ENCODE data around the gene GALNT2. TPM values are rescaled to one million over a fixed set of nuclear protein-coding genes. Genes with fewer than 3 reads are reported as not detected.

Gene GALNT2
- total and polyA plus RNA-seq, 2 of the 13 experiments (the other 11 are each of a cell fraction or from before 2014, with no cell fraction given) = 39.3 to 39.6 TPM

DNA sequence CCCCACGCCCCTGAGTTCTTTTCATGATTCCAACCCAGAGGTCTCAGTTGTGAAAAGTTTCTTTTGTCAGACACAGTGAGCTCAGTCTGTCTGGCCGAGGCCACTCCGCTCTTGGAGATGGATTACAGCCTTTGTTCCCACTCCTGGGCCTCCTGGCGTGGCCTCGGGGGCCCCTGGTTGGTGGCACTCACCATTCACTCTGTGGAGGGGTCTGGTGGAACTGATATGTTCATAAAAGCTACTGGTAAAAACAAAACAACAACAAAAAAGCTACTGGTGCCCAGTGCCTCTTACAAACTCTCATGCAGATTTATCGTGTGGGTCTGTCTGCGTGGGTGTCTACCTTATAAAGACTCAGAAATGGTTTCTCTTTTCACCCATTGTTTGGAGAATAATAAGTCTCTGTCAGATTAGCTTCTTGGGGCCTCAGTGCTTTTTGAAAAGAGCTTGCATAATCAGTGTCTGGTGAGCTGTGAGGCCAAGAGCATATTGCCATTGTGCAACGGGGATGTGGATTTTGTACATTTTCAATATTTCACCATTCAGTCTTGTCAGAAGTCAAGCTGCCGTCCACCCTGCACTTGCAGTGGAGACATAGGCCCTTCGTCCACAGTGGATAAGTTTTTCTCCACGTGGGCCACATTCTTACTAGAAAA lies 86.7 kb downstream of the GALNT2 start:
- peaks cover 65% of the 10 kb centered on the region for H3K4me1 ChIP-seq (ENCODE audit: insufficient read depth, low read length)
- no peak overlapping the region for H2AFZ ChIP-seq (ENCODE audit: low read length)
- peaks cover 24% of the 10 kb centered on the region for H3K79me2 ChIP-seq (ENCODE audit: insufficient read depth, low read length)
- intact Hi-C loops (cut with micrococcal nuclease; ENCODE audit: unreplicated experiment) (no loop called here), in situ Hi-C loops (cut with HindIII; ENCODE audit: extremely low pct_ligation_motif_present, low pct_unique_long_range_greater_than_20kb) (no loop called here)
- ATAC-seq (peak; percentile 8; the same call in 1 of the 3 replicates), DNase-seq (ENCODE audit: low spot score) (peak; percentile 73), FAIRE-seq (peak; percentile 74)
- ChIA-PET POLR2A (interaction anchor here (1.4 to 1.6 kb wide), 3 partner anchors 22 to 49 kb away, joined by 5 to 10 read pairs (median 5); no protein-coding TSS in a partner anchor), CTCF (ENCODE audit: low intra/inter-chr PET ratio, low total read pairs) (no interaction called here)
- H3K4me3 ChIP-seq (replicated peaks in 1 of 3; ENCODE audit: insufficient read depth in 1 of 3, low read depth in 2 of 3, low read length in 3 of 3) = peak overlapping the region; percentile 19 to 42 (median 28); a peak in 4 of 6 replicates
- peaks cover 0 to 1% of the 10 kb centered on the region in 2 experiments; a peak in 1 of 5 replicates for H3K36me3 ChIP-seq (replicated peaks in 1 of 2; ENCODE audit: control insufficient read depth in 1 of 2, insufficient read depth in 2 of 2, low read length in 2 of 2)
- H3K9ac ChIP-seq (ENCODE audit: insufficient read depth, low read depth, low read length) = peak overlapping the region; percentile 35; the same call in 1 of the 2 replicates
- WGBS (ENCODE audit: low lambda C conversion rate) = 5% methylated on average over 11 of the region's 11 CpGs
- H3K27ac ChIP-seq (ENCODE audit: extremely low read length, insufficient read depth, low read length) = peak overlapping the region; percentile 66
- no peaks in the 10 kb centered on the region for H4K20me1 ChIP-seq (ENCODE audit: insufficient read depth, low read length)
- H3K9me3 ChIP-seq (ENCODE audit: low read length) = no peaks in the 10 kb centered on the region
- H3K27me3 ChIP-seq (ENCODE audit: control insufficient read depth in 1 of 2, insufficient read depth in 2 of 2, low read length in 2 of 2) = no peaks in the 10 kb centered on the region
- BruUV-seq (replicated peaks) = TSS peak; percentile 70
- peak overlapping the region; percentile 64 for H3K4me2 ChIP-seq (ENCODE audit: low read depth, low read length)
- TF ChIP-seq ETV5 (CRISPR knock-in tag; IDR thresholded peaks at IDR 0.05; ENCODE audit: borderline replicate concordance) = no peak
- peak; percentile 68; the same call in 1 of the 2 replicates for TF ChIP-seq NCOR1 (IDR thresholded peaks at IDR 0.05; ENCODE audit: borderline replicate concordance, low read length)
- TF ChIP-seq SALL1 (CRISPR knock-in tag; IDR thresholded peaks at IDR 0.05) = peak; percentile 87
- peak; percentile 96 for TF ChIP-seq CEBPG (CRISPR knock-in tag; IDR thresholded peaks at IDR 0.05)
- TF ChIP-seq CREM (IDR thresholded peaks at IDR 0.05) = peak; percentile 49; the same call in 1 of the 2 replicates
- TF ChIP-seq CREM (CRISPR knock-in tag; IDR thresholded peaks at IDR 0.05) = no peak
- no peak for TF ChIP-seq LCORL (IDR thresholded peaks at IDR 0.05)
- TF ChIP-seq LCORL (CRISPR knock-in tag; IDR thresholded peaks at IDR 0.05) = peak; percentile 51; the same call in 1 of the 2 replicates
- TF ChIP-seq ZSCAN9 (CRISPR knock-in tag; IDR thresholded peaks at IDR 0.05; ENCODE audit: borderline replicate concordance) = 0 out of 2 replicates have a peak, but pooled peaks have one; percentile 70
- TF ChIP-seq TGIF2 (CRISPR knock-in tag; IDR thresholded peaks at IDR 0.05) = peak; percentile 76; the same call in 1 of the 2 replicates
- no peak for TF ChIP-seq NFRKB (IDR thresholded peaks at IDR 0.05)
- TF ChIP-seq RBM39 (IDR thresholded peaks at IDR 0.05; ENCODE audit: low read depth, low read length, poor library complexity, severe bottlenecking) = no peak
- TF ChIP-seq TBL1XR1 (IDR thresholded peaks at IDR 0.05; ENCODE audit: borderline replicate concordance, low read length, partially characterized antibody) = peak; percentile 43
- peak; percentile 73 for TF ChIP-seq KLF6 (CRISPR knock-in tag; IDR thresholded peaks at IDR 0.05)
- 0 out of 2 replicates have a peak, but pooled peaks have one; percentile 25 for TF ChIP-seq ZBTB21 (CRISPR knock-in tag; IDR thresholded peaks at IDR 0.05)
- peak; percentile 38; the same call in 1 of the 2 replicates for TF ChIP-seq BHLHE40 (IDR thresholded peaks at IDR 0.05; ENCODE audit: low read length)
- TF ChIP-seq ATAD3A (CRISPR knock-in tag; IDR thresholded peaks at IDR 0.05) = no peak
- TF ChIP-seq, protein P1, sequence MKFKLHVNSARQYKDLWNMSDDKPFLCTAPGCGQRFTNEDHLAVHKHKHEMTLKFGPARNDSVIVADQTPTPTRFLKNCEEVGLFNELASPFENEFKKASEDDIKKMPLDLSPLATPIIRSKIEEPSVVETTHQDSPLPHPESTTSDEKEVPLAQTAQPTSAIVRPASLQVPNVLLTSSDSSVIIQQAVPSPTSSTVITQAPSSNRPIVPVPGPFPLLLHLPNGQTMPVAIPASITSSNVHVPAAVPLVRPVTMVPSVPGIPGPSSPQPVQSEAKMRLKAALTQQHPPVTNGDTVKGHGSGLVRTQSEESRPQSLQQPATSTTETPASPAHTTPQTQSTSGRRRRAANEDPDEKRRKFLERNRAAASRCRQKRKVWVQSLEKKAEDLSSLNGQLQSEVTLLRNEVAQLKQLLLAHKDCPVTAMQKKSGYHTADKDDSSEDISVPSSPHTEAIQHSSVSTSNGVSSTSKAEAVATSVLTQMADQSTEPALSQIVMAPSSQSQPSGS (CRISPR knock-in tag; IDR thresholded peaks at IDR 0.05) = peak; percentile 78; the same call in 1 of the 2 replicates
- no peak for TF ChIP-seq FOXP1 (IDR thresholded peaks at IDR 0.05)
- peak; percentile 62 for TF ChIP-seq FOXP1 (CRISPR knock-in tag; IDR thresholded peaks at IDR 0.05)
- peak; percentile 65; the same call in 1 of the 2 replicates for TF ChIP-seq ZNF746 (CRISPR knock-in tag; IDR thresholded peaks at IDR 0.05)
- TF ChIP-seq ZNF292 (CRISPR knock-in tag; IDR thresholded peaks at IDR 0.05; ENCODE audit: borderline replicate concordance, low read depth) = peak; percentile 29; the same call in 1 of the 2 replicates
- no peak for TF ChIP-seq MIXL1 (CRISPR knock-in tag; IDR thresholded peaks at IDR 0.05)

Data from HepG2 (cell line).